ENCODE measurements around the gene PARD6A.
"Not testable (repeated sequence)": the region's sequence is repeated elsewhere in the genome, so short reads cannot be mapped to it uniquely, and the experiment has no call there.

Gene PARD6A

DNA sequence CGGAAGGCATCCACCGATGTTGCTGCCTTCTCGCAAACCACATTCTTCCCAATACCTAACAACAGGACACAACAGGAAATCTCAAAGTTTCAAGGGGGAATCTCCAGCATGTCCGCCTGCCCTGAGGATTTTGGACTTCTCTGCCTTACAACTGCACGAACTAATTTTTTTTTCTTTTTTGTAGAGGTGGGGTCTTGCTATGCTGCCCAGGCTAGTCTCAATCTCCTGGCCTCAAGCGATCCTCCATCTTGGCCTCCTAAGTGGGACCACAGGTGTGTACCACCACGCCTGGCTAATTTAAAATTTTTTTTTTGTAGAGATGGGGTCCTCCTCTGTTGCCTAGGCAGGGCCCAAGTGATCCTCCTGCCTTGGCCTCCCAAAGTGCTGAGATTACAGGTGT, 15.2 kb downstream of the PARD6A start:
- Mint-ChIP-seq H3K9me3 (no peaks in the 10 kb centered on the region), H3K27ac (peak overlapping the region in 1 of 2 donors; percentile 60), H3K4me3 (no peak overlapping the region), H3K27me3 (no peaks in the 10 kb centered on the region), H3K36me3 (ENCODE audit: insufficient read depth) (peaks cover 3% of the 10 kb centered on the region), H3K4me1 (ENCODE audit: low read depth in 2 of 2) (peaks cover 0 to 7% of the 10 kb centered on the region in 2 donors)
- DNase-seq (no peak), ATAC-seq (replicated peaks) (no peak)

DNA sequence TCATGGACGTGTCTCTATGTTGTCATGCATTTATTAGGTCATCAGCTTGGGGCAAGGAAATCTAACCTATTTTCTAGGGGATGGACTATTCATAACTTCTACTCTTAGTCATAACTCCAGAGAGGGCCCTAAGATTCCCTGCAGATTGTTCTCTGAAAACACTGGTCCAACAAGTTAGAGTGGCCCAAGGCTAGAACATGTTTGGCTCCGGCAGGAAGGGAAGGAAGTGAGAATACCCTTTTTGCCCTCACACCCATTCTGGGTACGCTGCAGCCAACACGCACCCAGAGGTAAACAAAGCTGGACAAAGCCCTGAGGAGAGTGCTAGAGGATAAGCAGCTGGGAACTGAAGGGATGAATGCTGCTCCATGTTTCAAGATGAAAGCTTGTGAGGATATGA, 15.8 kb downstream of the PARD6A start:
- ATAC-seq (replicated peaks) = no peak
- Mint-ChIP-seq H3K9me3 (no peaks in the 10 kb centered on the region), H3K4me1 (ENCODE audit: low read depth in 2 of 2) (peaks cover 0 to 7% of the 10 kb centered on the region in 2 donors), H3K27ac (peak overlapping the region in 1 of 2 donors; percentile 60), H3K4me3 (no peak overlapping the region), H3K36me3 (ENCODE audit: insufficient read depth) (peaks cover 3% of the 10 kb centered on the region), H3K27me3 (no peaks in the 10 kb centered on the region)
- DNase-seq = no peak

DNA sequence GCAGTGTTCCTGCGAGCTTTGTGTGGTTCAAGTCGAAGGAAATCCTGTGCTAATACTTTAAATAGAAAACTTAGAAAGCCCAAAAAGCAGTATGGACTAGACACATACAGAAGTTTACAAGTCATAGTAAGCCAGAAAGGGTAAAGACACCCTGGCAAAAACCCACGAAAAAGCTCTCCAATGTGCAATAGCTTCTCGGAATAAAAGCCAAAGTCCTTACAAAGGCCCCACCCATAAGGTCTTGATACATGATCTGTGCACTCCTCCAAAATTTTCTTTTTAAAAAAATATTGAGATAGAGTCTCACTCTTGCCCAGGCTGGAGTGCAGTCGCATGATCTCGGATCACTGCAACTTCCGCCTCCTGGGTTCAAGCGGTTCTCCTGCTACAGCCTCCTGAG, 16.2 kb downstream of the PARD6A start:
- H3K27ac Mint-ChIP-seq = peak overlapping the region in 1 of 2 donors; percentile 60
- H3K27me3 Mint-ChIP-seq = no peaks in the 10 kb centered on the region
- H3K4me3 Mint-ChIP-seq = no peak overlapping the region
- H3K4me1 Mint-ChIP-seq (ENCODE audit: low read depth in 2 of 2) = peaks cover 0 to 7% of the 10 kb centered on the region in 2 donors
- peaks cover 3% of the 10 kb centered on the region for H3K36me3 Mint-ChIP-seq (ENCODE audit: insufficient read depth)
- ATAC-seq (replicated peaks) (no peak), DNase-seq (no peak)
- H3K9me3 Mint-ChIP-seq = no peaks in the 10 kb centered on the region

DNA sequence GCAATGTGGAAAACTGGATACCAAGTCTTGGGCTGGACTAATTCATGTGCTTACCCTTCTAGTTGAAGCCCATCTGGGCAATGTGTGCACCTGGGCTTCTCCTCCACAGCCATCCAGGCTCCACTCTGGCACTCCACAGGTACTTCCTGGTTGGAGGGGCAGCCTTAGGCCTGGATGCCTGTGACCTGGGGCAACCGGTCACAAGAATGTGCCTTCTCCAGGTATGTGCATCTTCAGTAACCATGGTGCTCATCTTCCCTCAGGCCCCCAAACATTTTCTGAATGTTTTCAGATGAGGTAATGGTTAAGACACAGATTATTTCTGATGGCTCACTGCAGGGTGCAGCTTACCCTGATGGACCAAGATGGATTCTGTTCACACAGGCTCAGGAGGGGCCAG, 17.0 kb downstream of the PARD6A start:
- H3K9me3 Mint-ChIP-seq = no peaks in the 10 kb centered on the region
- no peak for DNase-seq
- ATAC-seq (replicated peaks) = no peak
- H3K4me3 Mint-ChIP-seq = no peak overlapping the region
- peaks cover 0 to 7% of the 10 kb centered on the region in 2 donors for H3K4me1 Mint-ChIP-seq (ENCODE audit: low read depth in 2 of 2)
- peaks cover 3% of the 10 kb centered on the region for H3K36me3 Mint-ChIP-seq (ENCODE audit: insufficient read depth)
- no peak overlapping the region for H3K27ac Mint-ChIP-seq
- no peaks in the 10 kb centered on the region for H3K27me3 Mint-ChIP-seq

DNA sequence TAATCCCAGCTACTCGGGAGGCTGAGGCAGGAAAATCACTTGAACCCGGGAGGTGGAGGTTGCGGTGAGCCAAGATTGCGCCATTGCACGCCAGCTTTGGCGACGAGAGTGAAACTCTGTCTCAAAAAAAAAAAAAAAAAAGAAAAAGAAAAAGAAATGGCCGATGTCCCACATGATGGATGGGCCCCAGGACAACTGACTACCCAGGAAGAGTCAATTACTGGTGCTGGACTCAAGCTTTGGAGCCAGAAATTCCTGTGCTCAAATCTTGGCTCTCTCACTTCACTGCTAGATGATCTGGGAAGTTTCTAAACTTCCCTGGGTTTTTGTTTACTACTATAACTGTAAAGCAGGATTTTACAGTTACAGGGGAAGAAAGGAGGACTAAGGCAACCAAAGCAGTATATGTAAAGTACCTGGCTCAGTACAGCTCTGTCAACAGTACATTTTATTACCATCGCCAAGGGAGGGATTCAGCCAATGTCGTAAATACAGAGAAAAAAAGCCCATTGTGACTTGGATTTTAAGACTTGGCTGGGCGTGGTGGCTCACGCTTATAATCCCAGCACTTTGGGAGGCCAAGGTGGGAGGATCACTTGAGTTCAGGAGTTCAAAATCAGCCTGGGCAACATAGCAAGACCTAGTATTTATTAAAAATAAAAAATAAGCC, 17.7 kb downstream of the PARD6A start:
- peaks cover 3% of the 10 kb centered on the region for H3K36me3 Mint-ChIP-seq (ENCODE audit: insufficient read depth)
- H3K27me3 Mint-ChIP-seq = no peaks in the 10 kb centered on the region
- H3K9me3 Mint-ChIP-seq = no peaks in the 10 kb centered on the region
- ATAC-seq (replicated peaks) = no peak
- H3K27ac Mint-ChIP-seq = no peak overlapping the region
- DNase-seq = no peak
- H3K4me3 Mint-ChIP-seq = no peak overlapping the region
- H3K4me1 Mint-ChIP-seq (ENCODE audit: low read depth in 2 of 2) = peaks cover 0 to 7% of the 10 kb centered on the region in 2 donors

DNA sequence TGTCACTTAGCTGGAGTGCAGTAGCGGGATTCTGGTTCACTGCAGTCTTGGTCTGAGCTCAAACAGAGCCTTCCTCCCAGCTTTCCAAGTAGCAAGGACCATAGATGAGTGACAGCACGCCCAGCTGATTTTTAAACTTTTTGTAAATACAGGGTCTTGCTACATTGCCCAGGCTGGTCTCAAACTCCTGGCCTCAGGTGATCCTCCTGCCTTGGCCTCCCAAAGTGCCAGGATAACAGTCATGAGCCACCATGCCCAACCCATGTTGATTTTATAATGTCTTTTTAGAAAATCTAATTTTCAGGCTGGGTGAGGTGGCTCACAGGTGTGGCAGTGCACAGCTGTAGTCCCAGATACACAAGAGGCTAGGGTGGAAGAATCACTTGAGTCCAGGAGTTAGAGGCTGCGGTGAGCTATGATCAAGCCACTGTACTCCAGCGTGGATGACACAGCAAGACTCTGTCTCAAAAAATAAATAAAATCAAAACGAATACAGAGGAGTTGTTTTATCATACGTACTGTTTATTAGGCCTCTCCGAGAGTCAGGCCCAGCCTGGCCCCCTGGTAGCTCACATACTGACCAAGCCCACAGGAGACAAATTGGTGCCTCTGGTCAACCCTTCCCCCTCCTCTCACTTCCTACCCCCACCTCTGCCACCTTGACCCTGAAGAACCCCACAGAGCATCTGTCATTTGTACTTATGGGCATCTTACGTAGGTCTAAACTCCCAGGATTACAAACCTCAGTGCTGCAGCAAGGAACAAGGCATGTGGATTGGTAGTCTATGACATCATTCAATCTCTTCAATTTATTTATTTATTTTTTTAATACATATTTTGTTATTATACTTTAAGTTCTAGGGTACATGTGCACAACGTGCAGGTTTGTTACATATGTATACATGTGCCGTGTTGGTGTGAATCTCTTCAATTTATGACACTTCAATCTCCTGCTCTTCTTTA, 19.5 kb downstream of the PARD6A start:
- no peaks in the 10 kb centered on the region for H3K4me1 Mint-ChIP-seq (ENCODE audit: low read depth in 2 of 2)
- H3K36me3 Mint-ChIP-seq (ENCODE audit: insufficient read depth) = peaks cover 12% of the 10 kb centered on the region
- H3K27ac Mint-ChIP-seq = peak overlapping the region; percentile 28 to 79
- H3K27me3 Mint-ChIP-seq = no peaks in the 10 kb centered on the region
- no peak overlapping the region for H3K4me3 Mint-ChIP-seq
- ATAC-seq (replicated peaks) = no peak
- H3K9me3 Mint-ChIP-seq = no peaks in the 10 kb centered on the region
- DNase-seq = no peak

DNA sequence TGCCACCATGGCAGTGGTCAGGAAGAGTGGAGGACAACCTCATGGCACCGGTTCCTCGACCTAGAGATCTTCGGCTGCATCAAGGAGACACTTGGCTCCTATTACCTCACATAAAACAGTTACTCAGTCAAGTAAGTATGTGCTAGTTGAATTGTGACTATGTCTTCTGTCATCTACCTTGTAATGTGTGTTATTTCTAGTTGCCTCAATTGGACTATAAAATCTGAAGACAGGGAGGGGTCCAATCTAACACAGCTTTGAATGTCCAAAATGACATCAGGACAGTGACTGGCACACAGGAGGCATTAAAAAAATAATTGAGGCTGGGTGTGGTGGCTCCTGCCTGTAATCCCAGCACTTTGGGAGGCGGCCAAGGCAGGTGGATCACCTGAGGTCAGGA, 23.0 kb downstream of the PARD6A start:
- DNase-seq (no peak), ATAC-seq (replicated peaks) (no peak)
- H3K4me3 Mint-ChIP-seq = no peak overlapping the region
- no peaks in the 10 kb centered on the region for H3K9me3 Mint-ChIP-seq
- H3K36me3 Mint-ChIP-seq (ENCODE audit: insufficient read depth) = peaks cover 13% of the 10 kb centered on the region
- peaks cover 0 to 7% of the 10 kb centered on the region in 2 donors for H3K4me1 Mint-ChIP-seq (ENCODE audit: low read depth in 2 of 2)
- no peaks in the 10 kb centered on the region for H3K27me3 Mint-ChIP-seq
- no peak overlapping the region for H3K27ac Mint-ChIP-seq

DNA sequence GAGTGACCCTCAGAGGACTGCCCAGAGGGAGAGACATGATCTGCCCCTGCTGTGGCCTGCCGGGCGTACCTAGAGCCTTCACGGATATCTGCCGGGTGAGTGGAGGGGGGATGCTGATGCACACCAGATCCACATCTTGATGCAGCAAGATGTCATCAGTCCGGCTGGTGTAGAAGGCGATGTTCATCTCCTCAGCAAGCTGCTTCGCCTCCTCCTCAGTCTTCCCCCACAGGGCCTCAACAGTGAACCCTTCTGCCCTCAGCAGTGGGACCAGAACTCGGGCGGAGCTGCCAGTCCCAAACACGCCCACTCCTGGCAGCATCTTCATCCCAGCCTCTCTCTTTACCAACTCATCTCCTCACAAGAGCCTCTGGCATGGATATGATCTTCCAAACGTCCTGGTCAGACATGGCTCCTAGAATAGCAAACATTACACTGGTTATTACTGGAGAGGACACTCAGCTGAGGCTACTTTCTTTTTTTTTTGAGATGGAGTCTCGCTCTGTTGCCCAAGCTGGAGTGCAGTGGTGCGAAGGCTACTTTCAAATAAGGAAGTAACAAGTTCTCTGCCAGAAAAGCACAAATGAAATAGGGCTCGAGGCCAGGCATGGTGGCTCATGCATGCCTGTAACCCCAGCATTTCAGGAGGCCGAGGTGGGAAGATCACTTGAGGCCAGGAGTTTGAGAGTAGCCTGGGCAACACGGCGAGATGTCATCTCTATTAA, 24.8 kb downstream of the PARD6A start:
- Mint-ChIP-seq H3K27ac (peak overlapping the region in 1 of 2 donors; percentile 68), H3K36me3 (ENCODE audit: insufficient read depth) (peaks cover 12% of the 10 kb centered on the region), H3K4me3 (peak overlapping the region in 1 of 2 donors; percentile 10), H3K9me3 (no peaks in the 10 kb centered on the region), H3K27me3 (no peaks in the 10 kb centered on the region), H3K4me1 (ENCODE audit: low read depth in 2 of 2) (peaks cover 0 to 7% of the 10 kb centered on the region in 2 donors)
- ATAC-seq (replicated peaks) (no peak), DNase-seq (no peak)

DNA sequence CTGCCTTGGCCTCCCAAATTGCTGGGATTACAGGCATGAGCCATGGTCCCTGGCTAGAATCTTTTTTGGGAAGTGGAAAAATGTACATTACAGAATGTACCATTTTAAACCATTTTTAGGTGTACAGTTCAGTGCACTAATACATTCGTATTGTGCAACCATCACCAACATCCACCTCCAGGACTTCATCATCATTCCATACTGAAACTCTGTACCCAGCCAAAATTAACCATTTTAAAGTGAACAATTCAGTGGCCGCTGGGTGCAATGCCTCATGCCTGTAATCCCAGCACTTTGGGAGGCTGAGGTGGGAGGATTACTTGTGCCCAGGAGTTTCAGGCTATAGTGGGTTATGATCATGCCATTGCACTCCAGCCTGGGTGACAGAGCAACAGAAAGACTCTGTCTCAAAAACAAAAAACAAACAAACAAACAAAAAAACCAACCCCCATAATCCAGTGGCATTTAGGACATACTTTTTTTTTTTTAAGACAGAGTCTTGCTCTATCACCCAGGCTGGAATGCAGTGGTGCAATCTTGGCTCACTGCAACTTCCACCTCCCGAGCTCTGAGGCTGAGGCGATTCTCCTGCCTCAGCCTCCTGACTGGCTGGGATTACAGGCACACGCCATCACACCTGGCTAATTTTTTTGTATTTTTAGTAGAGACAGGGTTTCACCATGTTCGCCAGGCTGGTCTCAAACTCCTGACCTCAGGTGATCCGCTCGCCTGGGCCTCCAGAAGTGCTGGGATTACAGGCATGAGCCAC, 32.9 kb downstream of the PARD6A start:
- DNase-seq; H3K4me3 Mint-ChIP-seq; H3K4me1 Mint-ChIP-seq (ENCODE audit: low read depth in 2 of 2); ATAC-seq (replicated peaks); H3K27ac Mint-ChIP-seq; H3K9me3 Mint-ChIP-seq; H3K27me3 Mint-ChIP-seq; H3K36me3 Mint-ChIP-seq (ENCODE audit: insufficient read depth): not testable (repeated sequence)

DNA sequence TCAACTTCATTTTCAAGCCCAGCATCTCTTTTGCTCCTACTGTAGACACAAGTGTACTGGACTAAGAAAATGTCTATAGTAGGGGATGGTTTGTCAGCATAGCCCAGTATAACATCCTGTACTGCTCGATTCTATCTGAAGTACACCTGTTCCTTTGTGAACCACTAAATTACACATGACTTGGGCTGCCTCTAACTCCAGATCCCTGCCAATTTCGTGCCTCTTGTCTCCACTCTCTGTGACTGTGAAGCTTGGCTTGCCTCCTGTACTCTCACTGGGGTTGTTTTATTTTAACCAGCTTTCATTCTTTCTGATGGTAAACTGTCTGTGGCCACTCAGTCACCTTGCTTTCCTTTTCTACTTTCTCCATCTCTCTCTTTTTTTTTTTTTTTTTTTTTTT, 33.9 kb downstream of the PARD6A start:
- peak overlapping the region; percentile 31 to 81 for H3K27ac Mint-ChIP-seq
- no peaks in the 10 kb centered on the region for H3K27me3 Mint-ChIP-seq
- H3K4me1 Mint-ChIP-seq (ENCODE audit: low read depth in 2 of 2) = peaks cover 0 to 3% of the 10 kb centered on the region in 2 donors
- DNase-seq = no peak
- no peak for ATAC-seq (replicated peaks)
- H3K9me3 Mint-ChIP-seq = no peaks in the 10 kb centered on the region
- H3K4me3 Mint-ChIP-seq = no peak overlapping the region
- H3K36me3 Mint-ChIP-seq (ENCODE audit: insufficient read depth) = peaks cover 3% of the 10 kb centered on the region

DNA sequence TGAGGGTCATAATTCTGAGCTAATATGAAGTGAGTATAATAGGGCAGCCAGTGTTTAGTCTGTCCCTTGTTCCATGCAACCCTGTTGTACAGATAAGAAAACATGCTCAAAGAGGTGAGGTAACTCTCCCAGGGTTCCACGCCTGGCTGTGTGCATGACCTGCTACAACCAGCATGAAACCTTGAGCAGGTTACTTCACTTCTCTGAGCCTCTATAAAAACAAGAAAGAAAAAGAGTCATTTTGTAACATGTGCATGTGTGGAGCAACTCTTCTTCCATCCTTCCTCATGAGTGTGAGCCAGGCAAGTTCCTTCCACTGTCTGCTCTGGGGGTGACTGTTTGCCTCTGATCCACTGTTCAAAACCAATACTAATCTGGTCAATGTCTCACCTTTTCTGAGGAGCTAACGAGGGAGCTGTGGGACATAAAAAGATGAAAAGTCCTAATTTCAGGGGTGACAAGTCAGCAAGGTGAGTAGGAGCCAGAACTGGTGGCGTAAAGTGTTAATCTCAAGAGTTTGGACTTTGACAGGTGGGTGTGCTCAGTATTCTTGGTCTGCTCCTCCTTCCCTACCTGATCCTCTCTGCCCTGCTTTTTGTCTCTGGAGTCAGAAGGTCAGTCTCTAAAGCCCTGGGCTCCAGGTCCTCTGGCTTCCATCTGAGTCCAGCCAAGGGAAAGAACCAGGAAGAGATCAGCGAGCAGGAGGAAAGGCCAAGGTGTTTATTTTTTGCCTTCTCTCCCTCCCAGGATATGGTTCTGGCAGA, 36.8 kb downstream of the PARD6A start:
- Mint-ChIP-seq H3K27me3 (no peaks in the 10 kb centered on the region), H3K9me3 (no peaks in the 10 kb centered on the region), H3K4me3 (no peak overlapping the region), H3K36me3 (ENCODE audit: insufficient read depth) (peaks cover 3% of the 10 kb centered on the region), H3K27ac (no peak overlapping the region), H3K4me1 (ENCODE audit: low read depth in 2 of 2) (peaks cover 0 to 3% of the 10 kb centered on the region in 2 donors)
- ATAC-seq (replicated peaks) (no peak), DNase-seq (no peak)

DNA sequence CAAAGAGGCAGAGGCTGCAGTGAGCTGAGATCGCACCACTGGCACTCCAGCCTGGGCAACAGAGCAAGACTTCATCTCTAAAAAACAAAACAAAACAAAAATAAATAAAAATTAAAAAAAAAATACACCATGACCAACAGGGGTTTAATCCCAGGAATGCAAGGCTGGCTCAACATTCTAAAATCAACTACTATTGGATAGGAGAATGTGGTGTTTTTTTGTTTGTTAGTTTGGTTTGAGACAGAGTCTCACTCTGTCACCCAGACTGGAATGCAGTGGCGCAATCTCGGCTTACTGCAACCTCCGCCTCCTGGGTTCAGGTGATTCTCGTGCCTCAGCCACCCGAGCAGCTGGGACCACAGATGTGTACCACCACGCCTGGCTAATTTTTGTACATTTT, 38.5 kb downstream of the PARD6A start:
- DNase-seq = no peak
- Mint-ChIP-seq H3K27me3 (no peaks in the 10 kb centered on the region), H3K9me3 (no peaks in the 10 kb centered on the region), H3K4me3 (no peak overlapping the region), H3K36me3 (ENCODE audit: insufficient read depth) (no peaks in the 10 kb centered on the region), H3K27ac (no peak overlapping the region), H3K4me1 (ENCODE audit: low read depth in 2 of 2) (peaks cover 14% of the 10 kb centered on the region in 2 donors)
- no peak for ATAC-seq (replicated peaks)

All from effector memory CD8-positive, alpha-beta T cell (primary cell).